Fibroblast of peridontal ligament (primary cell): Measurements from ENCODE around the gene TSTD2.
A peak's percentile ranks its signal among the peaks of the same experiment; 100 is the strongest.

Source experiments
- DNase-seq: peaks from one replicate; pipeline ENCODE4 v3.0.0-alpha.2; 2010; ENCODE audit errors: extremely low read depth

The TSTD2 gene

DNA sequence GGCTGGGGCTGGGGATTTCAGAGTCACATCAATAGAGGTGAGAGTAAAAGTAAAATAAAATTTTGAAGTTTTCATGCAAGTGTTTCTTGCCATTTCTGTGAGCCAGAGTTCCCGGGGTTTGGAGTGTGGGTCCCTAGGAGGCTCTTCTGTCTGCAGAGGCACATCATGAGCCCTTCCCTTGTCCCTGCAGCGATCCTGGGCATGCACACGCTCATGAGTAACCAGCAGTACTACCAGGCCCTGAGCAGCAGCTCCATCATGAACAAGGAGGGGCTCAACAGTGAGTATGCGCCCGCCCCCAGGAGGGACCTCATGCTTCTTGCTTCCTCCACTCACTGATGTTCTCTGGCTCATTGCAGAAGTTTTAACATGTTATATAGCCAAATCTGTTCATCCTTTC lies 70.6 kb downstream of the TSTD2 start:
- no peak for DNase-seq

DNA sequence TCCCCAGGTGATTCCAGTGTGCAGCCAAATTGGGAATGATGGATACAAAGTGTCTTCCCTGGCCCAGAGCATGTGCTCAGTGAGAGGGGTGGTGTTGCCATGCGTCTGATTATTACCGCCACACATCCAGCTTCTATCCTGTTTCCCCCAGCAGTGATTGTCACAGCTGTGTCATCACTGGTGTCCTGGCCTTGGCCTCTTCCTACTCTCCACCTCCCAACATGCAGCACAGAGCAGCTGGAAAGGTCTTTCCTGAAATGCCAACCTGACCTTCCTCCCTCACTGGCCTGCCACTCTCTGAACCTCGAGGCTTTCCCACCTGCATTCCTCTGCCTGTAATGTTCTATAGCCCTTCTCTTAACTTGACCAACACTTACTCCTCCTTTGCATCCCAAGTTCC lies 71.7 kb downstream of the TSTD2 start:
- DNase-seq = no peak

DNA sequence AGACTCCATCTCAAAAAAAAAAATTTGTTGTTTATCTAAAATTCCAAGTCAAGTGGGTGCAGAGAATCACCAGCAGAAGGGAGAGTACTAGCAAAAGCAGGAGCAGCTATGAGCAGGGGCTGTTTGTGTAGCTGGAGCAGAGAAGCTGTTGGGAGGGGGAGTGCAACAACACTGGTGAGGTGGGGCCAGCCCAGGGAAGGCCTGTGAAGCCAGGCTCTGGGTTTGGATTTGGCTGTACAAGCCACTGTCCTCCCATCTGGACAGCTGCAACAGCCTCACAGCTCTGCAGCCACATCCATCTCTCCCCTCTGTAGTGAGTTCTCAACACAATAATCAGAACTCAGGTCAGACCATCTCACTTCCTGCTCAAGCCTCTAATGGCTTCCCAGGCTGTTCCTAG lies 72.3 kb downstream of the TSTD2 start:
- DNase-seq = no peak

DNA sequence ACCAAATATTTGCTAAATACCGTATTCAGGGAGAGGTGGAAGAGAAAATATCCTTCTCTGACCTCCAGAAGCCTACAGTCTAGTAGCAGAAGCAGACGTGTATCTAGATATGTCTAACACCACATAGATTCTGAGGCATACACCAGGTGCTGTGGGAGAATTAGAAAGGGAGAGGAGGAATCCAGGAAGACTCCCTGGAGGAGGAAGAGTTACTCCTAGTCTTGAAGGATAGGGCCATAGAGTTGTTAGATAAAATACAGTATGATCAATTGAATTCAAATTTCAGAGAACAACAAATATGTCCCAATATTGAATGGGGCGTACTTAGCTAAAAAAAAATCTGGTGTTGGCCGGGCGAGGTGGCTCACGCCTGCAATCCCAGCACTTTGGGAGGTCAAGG lies 73.0 kb downstream of the TSTD2 start:
- no peak for DNase-seq

DNA sequence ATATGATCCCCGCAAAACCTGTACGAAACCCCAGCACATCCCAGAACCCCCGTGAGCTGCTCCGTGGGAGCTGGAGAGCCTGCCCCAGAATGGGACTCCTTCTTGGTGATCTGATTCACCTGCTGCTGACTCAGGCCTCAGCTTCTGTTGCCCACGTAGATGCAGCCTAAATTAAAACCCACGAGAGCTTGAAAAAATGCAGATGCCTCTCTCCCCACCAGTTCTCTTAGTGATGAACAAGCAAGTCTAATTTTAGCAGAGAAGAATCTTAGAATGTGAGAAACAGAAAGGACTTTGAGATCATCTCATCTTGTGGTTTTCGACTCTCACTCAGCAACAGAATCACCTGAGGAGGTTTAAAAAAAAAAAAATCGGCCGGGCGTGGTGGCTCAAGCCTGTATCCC lies 74.1 kb downstream of the TSTD2 start:
- DNase-seq = no peak

DNA sequence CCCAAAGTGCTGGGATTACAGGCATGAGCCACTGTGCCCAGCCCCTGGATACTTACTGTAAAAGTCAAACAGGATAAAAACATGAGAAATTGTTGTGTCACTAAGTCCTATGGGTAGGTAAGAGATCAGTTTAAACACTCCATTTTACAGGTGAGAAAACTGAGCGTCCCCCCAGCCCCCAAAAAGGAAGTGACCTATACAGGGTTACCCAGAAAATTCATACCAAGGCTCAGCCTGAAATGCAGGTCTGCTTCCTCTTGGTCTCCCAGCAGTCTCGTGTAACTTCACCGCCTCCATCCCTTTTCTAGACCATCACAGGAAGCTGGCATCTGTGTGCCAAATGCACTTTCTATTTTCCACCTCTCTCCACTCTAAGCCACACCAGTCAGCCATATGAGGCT lies 74.5 kb downstream of the TSTD2 start:
- no peak for DNase-seq

DNA sequence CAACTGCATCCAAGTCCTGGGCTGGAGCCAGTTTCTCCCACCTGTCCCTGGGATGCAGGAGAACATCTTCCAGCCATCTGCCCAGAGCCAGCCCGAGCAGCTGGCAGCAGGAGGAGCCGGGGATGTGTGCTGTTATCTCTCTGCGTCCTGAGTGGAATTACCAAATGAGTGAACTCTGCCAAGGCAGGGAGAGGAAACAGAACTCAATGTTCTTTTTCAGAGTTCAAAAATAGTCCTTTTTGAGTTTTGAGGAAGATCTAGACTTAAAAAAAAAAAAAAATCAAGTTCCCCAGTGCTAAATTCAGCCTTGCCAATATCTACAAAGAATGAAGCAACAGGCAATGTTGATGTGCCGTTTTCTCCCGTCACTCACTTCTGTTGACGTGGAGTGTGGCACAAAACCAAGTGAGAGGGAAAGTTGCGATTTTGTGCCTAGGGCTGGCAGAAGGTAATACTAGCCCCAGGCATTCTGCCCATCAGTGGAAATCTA lies 75.5 kb downstream of the TSTD2 start:
- DNase-seq = no peak

DNA sequence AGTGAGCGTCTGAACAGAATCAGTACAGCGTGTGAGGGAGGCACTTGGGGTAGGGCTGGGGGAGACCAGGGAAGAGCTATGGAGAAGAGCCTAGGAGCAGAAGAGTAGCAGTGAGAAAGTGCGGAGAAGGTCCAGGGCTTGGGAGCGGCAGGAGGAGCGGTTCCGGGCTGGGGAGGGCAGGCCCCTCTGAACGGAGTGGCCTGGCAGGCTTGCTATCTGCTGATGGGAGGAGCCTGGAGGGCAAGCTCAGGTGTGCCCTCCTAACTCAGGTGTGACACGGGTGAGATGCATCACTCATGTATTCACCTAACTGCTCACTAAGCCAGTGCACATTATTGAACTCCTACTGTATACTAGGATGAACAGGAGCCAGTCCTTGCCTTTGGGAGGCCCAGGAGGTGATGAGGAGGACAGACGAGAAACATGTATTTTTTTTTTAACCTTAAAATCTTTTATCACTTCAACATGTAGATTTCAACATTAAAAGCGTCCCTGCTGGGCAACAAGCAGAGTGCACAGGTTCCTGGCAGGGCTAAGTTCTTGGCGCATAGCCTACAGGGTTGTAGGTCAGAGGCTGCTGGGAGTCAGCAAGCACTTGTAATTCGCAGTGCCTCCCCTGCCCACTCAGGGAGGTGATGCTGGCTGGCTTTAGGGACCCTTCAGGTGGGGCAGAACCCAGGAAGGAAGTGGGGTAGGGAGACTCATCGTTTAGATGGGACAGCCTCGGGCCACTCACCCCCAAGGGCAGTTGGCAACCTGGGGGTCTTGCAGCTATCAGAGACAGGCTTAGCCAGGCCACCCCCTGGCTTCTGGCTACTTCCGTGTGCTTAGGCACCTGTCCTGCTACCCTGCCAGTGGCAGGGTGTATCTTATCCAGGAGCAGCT lies 76.2 kb downstream of the TSTD2 start:
- DNase-seq = no peak

DNA sequence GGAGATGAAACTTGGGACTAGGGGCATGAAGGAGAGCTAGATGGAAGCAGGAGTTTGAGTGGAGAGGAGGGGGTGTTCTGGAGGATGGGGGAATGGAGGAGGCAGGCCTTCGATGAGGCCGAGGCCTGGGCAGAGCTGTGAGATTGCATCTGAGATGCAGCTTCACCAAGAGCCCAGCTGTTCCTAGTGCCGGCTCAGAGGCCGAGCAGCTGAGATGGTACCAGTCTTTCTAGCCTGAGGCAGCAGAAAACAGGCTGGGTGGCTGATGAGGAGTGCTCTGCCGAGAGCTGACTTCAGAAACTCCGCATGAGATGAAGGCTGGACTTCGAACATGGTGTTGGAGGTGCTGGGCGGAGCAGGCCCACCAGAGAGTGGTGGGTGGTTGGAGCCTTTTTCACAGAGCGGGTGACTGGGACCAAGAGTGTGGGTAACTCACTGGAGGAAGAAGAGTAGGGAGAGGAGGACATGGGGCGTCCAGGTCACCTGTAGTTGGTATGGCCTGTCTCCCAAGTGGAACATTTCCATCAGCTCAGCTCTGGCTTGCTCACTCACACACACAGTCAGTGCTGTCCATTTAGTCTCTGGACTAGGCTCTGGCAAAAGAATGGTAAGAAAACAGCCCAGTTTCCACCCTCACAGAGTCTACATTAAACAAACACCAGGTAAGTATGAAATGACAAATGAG lies 77.0 kb downstream of the TSTD2 start:
- DNase-seq = no peak

DNA sequence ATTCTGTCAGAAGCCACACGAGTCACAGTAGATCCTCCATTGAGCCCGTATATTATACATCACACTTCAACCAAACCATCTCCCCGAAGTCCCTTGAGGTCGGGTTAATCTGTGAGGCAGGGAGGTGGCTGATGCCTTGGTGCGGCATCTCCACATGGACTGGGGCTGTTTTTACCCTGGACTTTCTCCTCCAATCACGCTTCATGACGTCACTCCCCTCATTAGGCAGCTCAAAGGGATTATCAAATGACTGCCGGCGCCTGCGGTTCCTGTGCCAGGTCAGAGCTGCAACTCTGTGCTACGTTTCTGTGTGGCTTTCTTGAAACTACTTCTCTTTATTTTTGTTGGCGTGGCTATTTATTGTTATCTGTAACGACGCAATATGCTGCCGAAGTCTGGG lies 78.0 kb downstream of the TSTD2 start:
- DNase-seq = peak; percentile 58

DNA sequence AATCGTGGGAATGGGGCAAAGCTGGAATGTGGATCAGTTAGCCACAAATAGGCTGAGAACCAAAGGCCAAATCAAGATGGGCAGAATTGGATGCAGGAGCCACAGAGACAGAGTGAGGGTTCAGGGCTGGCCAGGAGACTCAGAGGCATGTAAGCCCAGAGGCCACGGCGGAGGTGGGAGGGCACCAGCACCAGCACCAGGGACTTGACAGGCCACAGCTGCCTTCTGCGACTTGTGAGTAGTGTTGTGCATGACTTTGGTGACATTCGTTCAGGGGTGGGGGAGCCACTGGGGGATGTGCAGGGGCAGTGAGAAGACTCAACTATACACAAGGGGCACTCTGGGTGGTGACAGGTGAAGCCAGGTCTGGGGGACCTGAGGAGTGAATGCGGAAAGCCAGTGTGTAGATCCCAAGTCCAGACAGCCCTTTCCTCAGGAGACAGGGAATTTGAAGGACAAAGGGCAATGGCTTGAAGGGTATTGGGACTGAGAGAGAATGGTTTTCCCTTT lies 78.5 kb downstream of the TSTD2 start:
- no peak for DNase-seq

DNA sequence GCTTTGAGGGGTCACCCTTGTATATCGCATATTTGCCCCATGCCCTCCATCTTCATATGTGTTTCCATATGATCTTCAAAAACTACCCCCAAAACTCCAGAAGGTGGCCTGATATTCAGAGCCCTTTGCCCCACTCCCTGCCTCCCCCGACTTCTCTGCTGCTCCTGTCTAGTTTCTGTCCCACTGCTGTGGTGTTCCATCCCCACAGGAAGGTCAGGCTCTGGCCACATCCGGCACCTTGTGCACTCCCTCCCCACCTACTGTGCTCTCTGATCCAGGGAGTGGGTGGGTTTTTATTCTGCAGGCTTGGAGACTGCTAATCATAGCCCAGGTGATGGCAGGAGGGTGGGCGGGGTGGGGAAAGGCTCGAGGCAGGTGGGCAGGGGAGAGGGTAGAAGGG lies 79.3 kb downstream of the TSTD2 start:
- no peak for DNase-seq

DNA sequence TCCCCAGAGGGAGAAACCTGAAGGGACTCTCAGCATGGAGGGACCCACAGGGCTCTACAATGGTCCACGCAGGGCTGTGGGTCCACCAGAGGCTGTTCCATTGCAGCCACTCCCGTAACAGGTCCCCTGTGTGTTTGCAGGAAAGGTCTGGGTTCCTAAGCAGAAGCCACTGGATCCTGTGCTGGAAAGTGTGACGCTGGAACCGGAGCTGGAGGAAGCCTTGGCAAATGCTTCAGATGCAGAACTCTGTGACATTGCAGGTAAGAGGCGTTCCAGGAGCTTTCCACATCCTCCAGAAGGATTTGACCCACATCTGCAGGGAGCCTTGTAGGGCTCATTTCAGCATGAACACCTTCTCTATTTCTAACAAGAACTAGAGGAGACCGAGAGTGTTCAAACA lies 80.0 kb downstream of the TSTD2 start:
- no peak for DNase-seq

DNA sequence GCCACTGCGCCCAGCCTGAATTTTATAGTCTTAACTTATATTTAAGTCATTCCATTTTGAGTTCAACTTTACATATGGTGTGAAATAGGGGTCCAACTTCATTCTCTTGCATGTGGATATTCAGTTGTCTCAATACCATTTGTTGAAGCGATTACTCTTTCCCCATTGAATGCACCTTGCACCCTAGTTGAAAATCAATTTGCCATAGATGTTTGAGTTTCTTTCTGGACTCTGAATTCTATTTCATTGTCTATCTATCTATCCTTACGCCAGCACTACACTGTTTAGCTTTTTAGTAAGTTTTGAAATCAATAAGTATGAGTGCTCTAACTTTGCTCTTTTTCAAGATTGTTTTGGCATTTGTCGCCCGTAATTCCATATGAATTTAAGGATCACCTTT lies 81.9 kb downstream of the TSTD2 start:
- no peak for DNase-seq

DNA sequence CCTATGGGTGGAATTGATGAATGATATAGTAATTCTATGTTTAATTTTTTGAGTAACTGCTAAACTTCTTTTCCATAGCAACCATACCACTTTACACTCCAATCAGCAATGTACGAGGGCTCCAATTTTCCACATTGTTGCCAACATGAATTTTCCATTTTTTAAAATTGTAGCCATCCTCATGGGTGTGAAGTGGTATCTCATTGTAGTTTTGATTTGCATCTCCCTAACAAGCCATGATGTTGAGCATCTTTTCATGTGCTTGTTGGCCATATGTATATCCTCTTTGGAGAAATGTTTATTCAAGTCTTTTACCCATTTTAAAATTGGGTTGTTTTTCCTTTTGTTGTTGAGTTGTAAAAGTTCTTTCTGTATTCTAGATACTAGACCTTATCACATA lies 82.8 kb downstream of the TSTD2 start:
- DNase-seq = no peak
